C4-2B (cell line): Measurements from ENCODE around the gene VPS35L.

Source experiments
- CTCF ChIP-seq: fragments of 450-650 bp; conservative IDR thresholded peaks from 2 replicates; pipeline ENCODE4 v1.5.1; 2017; ENCODE audit warnings: mild to moderate bottlenecking
- ZFX ChIP-seq: fragments of 450-650 bp; IDR thresholded peaks from 2 replicates; pipeline ENCODE4 v1.6.1; 2017

DNA sequence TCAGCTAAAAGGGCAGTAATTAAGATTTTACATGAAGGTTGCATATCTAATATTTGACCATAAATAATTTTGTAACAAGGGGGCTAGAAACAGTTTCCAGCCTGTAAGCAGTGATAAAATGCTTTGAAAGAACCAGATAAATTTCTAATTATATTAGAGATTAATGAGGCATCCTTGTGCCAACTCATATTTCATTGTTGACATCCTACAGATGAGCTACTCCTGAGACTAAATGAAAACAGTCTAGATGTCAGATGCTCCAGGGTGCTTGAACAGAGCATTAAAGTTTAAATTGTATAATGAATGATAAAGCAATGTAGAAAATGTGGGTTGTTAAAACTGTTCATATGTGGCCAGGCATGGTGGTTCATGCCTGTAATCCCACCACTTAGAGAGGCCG lies 185.9 kb downstream of the VPS35L start:
- no peak for TF ChIP-seq CTCF
- no peak for TF ChIP-seq ZFX
